MG63 (cell line): ENCODE data around the gene IFT22. TPM values are rescaled to one million over a fixed set of nuclear protein-coding genes. Genes with fewer than 3 reads are reported as not detected.
"Not testable (repeated sequence)": the region's sequence is repeated elsewhere in the genome, so short reads cannot be mapped to it uniquely, and the experiment has no call there.

ENCODE experiments used
- DNase-seq: peaks from one replicate; pipeline ENCODE4 v3.0.0-alpha.2; 2020
- H3K27me3 ChIP-seq: fragments of 250-450 bp; sonication (Bioruptor Pico); 2 replicates; pipeline ENCODE4 v1.5.1; 2020; ENCODE audit warnings: mild to moderate bottlenecking, moderate library complexity
- H3K36me3 ChIP-seq: fragments of 250-450 bp; sonication (Bioruptor Pico); 2 replicates; pipeline ENCODE4 v1.5.1; 2020; ENCODE audit warnings: mild to moderate bottlenecking, moderate library complexity
- H3K4me3 ChIP-seq: fragments of 250-450 bp; sonication (Bioruptor Pico); 2 replicates; pipeline ENCODE4 v1.5.1; 2020; ENCODE audit warnings: mild to moderate bottlenecking, moderate library complexity
- H3K9me3 ChIP-seq: fragments of 250-450 bp; sonication (Bioruptor Pico); 2 replicates; pipeline ENCODE4 v1.5.1; 2020; ENCODE audit warnings: mild to moderate bottlenecking, moderate library complexity
- total RNA-seq: library from RNA; depleted of rRNA; stranded (reverse); fragments of >200 nt; shearing (Covaris generic); gene quantifications from 2 replicates; pipeline ENCODE4 v1.2.3, GENCODE V29; 2014; ENCODE audit warnings: low replicate concordance; rRNA removed

The IFT22 gene
- total RNA-seq, result 15.6 and 21.1 TPM in 2 replicates

- H3K4me3 ChIP-seq, result peak within 1 kb of the TSS; percentile 76
- no peaks in the 10 kb centered on the region for H3K9me3 ChIP-seq
- H3K36me3 ChIP-seq, result no peaks in the 10 kb centered on the region
- peak; percentile 87 for DNase-seq
- H3K27me3 ChIP-seq, result no peaks in the 10 kb centered on the region
These were observed at the start of gene IFT22 for GRCh38 chr7:101321491-101322401. TSS of gene IFT22 (minus strand) at chr7:101321812. CDS start at chr7:101321709, 103 bp downstream.

- Histone ChIP-seq H3K4me3 (no peak overlapping the region), H3K36me3 (no peaks in the 10 kb centered on the region), H3K27me3 (no peaks in the 10 kb centered on the region), H3K9me3 (no peaks in the 10 kb centered on the region)
- DNase-seq, result no peak
These were observed 49.2 kb upstream of the IFT22 start for GRCh38 chr7:101370836-101371235.

- Histone ChIP-seq H3K27me3 (no peaks in the 10 kb centered on the region), H3K36me3 (no peaks in the 10 kb centered on the region), H3K9me3 (no peaks in the 10 kb centered on the region), H3K4me3 (no peak overlapping the region)
- DNase-seq, result no peak
These were observed 47.0 kb upstream of the IFT22 start for GRCh38 chr7:101368422-101369165.

GRCh38 chr7:101367676-101368075, 46.1 kb upstream of the IFT22 start:
- Histone ChIP-seq H3K36me3 (no peaks in the 10 kb centered on the region), H3K9me3 (no peaks in the 10 kb centered on the region), H3K4me3 (no peak overlapping the region), H3K27me3 (no peaks in the 10 kb centered on the region)
- no peak for DNase-seq

GRCh38 chr7:101365956-101366355, 44.3 kb upstream of the IFT22 start:
- Histone ChIP-seq H3K36me3 (no peaks in the 10 kb centered on the region), H3K27me3 (no peaks in the 10 kb centered on the region), H3K9me3 (no peaks in the 10 kb centered on the region), H3K4me3 (no peak overlapping the region)
- no peak for DNase-seq

GRCh38 chr7:101363734-101364374, 42.2 kb upstream of the IFT22 start:
- H3K36me3 ChIP-seq, result no peaks in the 10 kb centered on the region
- no peaks in the 10 kb centered on the region for H3K27me3 ChIP-seq
- H3K4me3 ChIP-seq, result peak overlapping the region; percentile 26
- H3K9me3 ChIP-seq, result no peaks in the 10 kb centered on the region
- DNase-seq, result peak; percentile 50

- H3K9me3 ChIP-seq, result no peaks in the 10 kb centered on the region
- H3K36me3 ChIP-seq, result no peaks in the 10 kb centered on the region
- no peak for DNase-seq
- H3K4me3 ChIP-seq, result peak overlapping the region; percentile 26
- H3K27me3 ChIP-seq, result no peaks in the 10 kb centered on the region
These were observed 41.7 kb upstream of the IFT22 start for GRCh38 chr7:101363196-101363733.

- no peaks in the 10 kb centered on the region for H3K9me3 ChIP-seq
- H3K4me3 ChIP-seq, result peak within 1 kb of the TSS; percentile 26
- H3K36me3 ChIP-seq, result no peaks in the 10 kb centered on the region
- no peaks in the 10 kb centered on the region for H3K27me3 ChIP-seq
- DNase-seq, result peak; percentile 27
These were observed 41.0 kb upstream of the IFT22 start, which contains the start of gene COL26A1 for GRCh38 chr7:101362334-101363195. TSS of gene COL26A1 (plus strand) at chr7:101362875. CDS start at chr7:101363033, 158 bp downstream.

- H3K4me3 ChIP-seq, result no peak overlapping the region
- H3K27me3 ChIP-seq, result no peaks in the 10 kb centered on the region
- no peaks in the 10 kb centered on the region for H3K9me3 ChIP-seq
- no peak for DNase-seq
- no peaks in the 10 kb centered on the region for H3K36me3 ChIP-seq
These were observed 35.8 kb upstream of the IFT22 start for GRCh38 chr7:101357433-101357832.

GRCh38 chr7:101352920-101353308, 31.3 kb upstream of the IFT22 start:
- H3K9me3 ChIP-seq, result no peaks in the 10 kb centered on the region
- DNase-seq, result no peak
- H3K4me3 ChIP-seq, result no peak overlapping the region
- no peaks in the 10 kb centered on the region for H3K36me3 ChIP-seq
- no peaks in the 10 kb centered on the region for H3K27me3 ChIP-seq

GRCh38 chr7:101349300-101349699, 27.7 kb upstream of the IFT22 start:
- not testable (repeated sequence) for DNase-seq, H3K4me3 ChIP-seq, H3K36me3 ChIP-seq, H3K9me3 ChIP-seq, H3K27me3 ChIP-seq

- not testable (repeated sequence) for H3K9me3 ChIP-seq, H3K36me3 ChIP-seq, H3K4me3 ChIP-seq, DNase-seq, H3K27me3 ChIP-seq
These were observed 26.9 kb upstream of the IFT22 start for GRCh38 chr7:101348456-101349067.

- DNase-seq, result no peak
- Histone ChIP-seq H3K9me3 (no peaks in the 10 kb centered on the region), H3K27me3 (no peaks in the 10 kb centered on the region), H3K36me3 (no peaks in the 10 kb centered on the region), H3K4me3 (no peak overlapping the region)
These were observed 25.9 kb upstream of the IFT22 start for GRCh38 chr7:101347477-101347876.

- no peak overlapping the region for H3K4me3 ChIP-seq
- H3K27me3 ChIP-seq, result no peaks in the 10 kb centered on the region
- DNase-seq, result no peak
- H3K36me3 ChIP-seq, result no peaks in the 10 kb centered on the region
- H3K9me3 ChIP-seq, result no peaks in the 10 kb centered on the region
These were observed 21.3 kb upstream of the IFT22 start for GRCh38 chr7:101342892-101343291.

- no peak overlapping the region for H3K4me3 ChIP-seq
- no peak for DNase-seq
- no peaks in the 10 kb centered on the region for H3K9me3 ChIP-seq
These were observed 18.8 kb upstream of the IFT22 start for GRCh38 chr7:101340379-101340778.

GRCh38 chr7:101333912-101334311, 12.3 kb upstream of the IFT22 start:
- Histone ChIP-seq H3K4me3 (no peak overlapping the region), H3K9me3 (no peaks in the 10 kb centered on the region), H3K27me3 (no peaks in the 10 kb centered on the region), H3K36me3 (no peaks in the 10 kb centered on the region)
- no peak for DNase-seq

More at GRCh38 chr7:101340379-101340778, 18.8 kb upstream of the IFT22 start:
- Histone ChIP-seq H3K36me3 (no peaks in the 10 kb centered on the region), H3K27me3 (no peaks in the 10 kb centered on the region)
